ENCODE measurements around the gene ATP2A3.

DNA sequence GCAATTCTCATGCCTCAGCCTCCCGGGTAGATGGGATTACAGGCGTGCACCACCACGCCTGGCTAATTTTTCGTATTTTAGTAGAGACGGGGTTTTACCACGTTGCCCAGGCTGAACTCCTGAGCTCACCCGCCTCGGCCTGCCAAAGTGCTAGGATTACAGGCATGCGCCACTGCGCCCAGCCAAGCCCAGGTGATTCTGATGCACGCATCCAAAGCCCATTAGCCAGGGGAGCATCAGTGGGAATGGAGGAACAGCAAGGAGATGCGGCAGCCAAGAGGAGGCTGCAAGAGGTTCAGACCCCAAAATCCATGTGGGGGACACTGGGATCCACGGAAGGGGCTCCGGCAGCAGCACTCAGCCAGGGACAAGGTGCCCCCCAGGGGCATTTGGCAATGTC is 12.1 kb downstream of the ATP2A3 start:
- no peak for TF ChIP-seq POLR2A (IDR thresholded peaks at IDR 0.05)
- TF ChIP-seq, protein P1, sequence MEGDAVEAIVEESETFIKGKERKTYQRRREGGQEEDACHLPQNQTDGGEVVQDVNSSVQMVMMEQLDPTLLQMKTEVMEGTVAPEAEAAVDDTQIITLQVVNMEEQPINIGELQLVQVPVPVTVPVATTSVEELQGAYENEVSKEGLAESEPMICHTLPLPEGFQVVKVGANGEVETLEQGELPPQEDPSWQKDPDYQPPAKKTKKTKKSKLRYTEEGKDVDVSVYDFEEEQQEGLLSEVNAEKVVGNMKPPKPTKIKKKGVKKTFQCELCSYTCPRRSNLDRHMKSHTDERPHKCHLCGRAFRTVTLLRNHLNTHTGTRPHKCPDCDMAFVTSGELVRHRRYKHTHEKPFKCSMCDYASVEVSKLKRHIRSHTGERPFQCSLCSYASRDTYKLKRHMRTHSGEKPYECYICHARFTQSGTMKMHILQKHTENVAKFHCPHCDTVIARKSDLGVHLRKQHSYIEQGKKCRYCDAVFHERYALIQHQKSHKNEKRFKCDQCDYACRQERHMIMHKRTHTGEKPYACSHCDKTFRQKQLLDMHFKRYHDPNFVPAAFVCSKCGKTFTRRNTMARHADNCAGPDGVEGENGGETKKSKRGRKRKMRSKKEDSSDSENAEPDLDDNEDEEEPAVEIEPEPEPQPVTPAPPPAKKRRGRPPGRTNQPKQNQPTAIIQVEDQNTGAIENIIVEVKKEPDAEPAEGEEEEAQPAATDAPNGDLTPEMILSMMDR (IDR thresholded peaks at IDR 0.05): no peak
- no peak for TF ChIP-seq EP300 (IDR thresholded peaks at IDR 0.05; ENCODE audit: low read depth)
- TF ChIP-seq POLR2AphosphoS5 (IDR thresholded peaks at IDR 0.05): no peak

All from transverse colon (tissue), 4 donors.